ENCODE results near the gene TTC32.
"Not testable (repeated sequence)": the region's sequence is repeated elsewhere in the genome, so short reads cannot be mapped to it uniquely, and the experiment has no call there.

Gene TTC32

GRCh38 chr2:19898592-19899329 is 3.0 kb downstream of the TTC32 start:
- no peak for DNase-seq

GRCh38 chr2:19897623-19898245 is 4.0 kb downstream of the TTC32 start:
- no peak for DNase-seq

- DNase-seq = no peak
Measured at GRCh38 chr2:19895535-19895934, 6.2 kb downstream of the TTC32 start.

- no peak for DNase-seq
Measured at GRCh38 chr2:19894134-19894792, 7.5 kb downstream of the TTC32 start.

- no peak for DNase-seq
Measured at GRCh38 chr2:19893520-19894133, 8.2 kb downstream of the TTC32 start.

GRCh38 chr2:19891971-19892370 is 9.8 kb downstream of the TTC32 start:
- DNase-seq = not testable (repeated sequence)

- DNase-seq = no peak
Measured at GRCh38 chr2:19890104-19890503, 11.7 kb downstream of the TTC32 start.

- DNase-seq = no peak
Measured at GRCh38 chr2:19888831-19889230, 13.0 kb downstream of the TTC32 start.

GRCh38 chr2:19887510-19887909 is 14.3 kb downstream of the TTC32 start:
- DNase-seq = no peak

- DNase-seq = no peak
Measured at GRCh38 chr2:19886261-19886660, 15.5 kb downstream of the TTC32 start.

- DNase-seq = no peak
Measured at GRCh38 chr2:19885791-19886190, 16.0 kb downstream of the TTC32 start.

- no peak for DNase-seq
Measured at GRCh38 chr2:19883971-19884720, 17.6 kb downstream of the TTC32 start.

- no peak for DNase-seq
Measured at GRCh38 chr2:19883486-19883885, 18.3 kb downstream of the TTC32 start.

- no peak for DNase-seq
Measured at GRCh38 chr2:19882286-19882685, 19.5 kb downstream of the TTC32 start.

GRCh38 chr2:19881908-19882265 is 19.9 kb downstream of the TTC32 start:
- no peak for DNase-seq

- no peak for DNase-seq
Measured at GRCh38 chr2:19881221-19881907, 20.4 kb downstream of the TTC32 start.

- DNase-seq = not testable (repeated sequence)
Measured at GRCh38 chr2:19880191-19880590, 21.6 kb downstream of the TTC32 start.

GRCh38 chr2:19879120-19879519 is 22.7 kb downstream of the TTC32 start:
- no peak for DNase-seq

GRCh38 chr2:19878268-19879046 is 23.3 kb downstream of the TTC32 start:
- DNase-seq = no peak

- no peak for DNase-seq
Measured at GRCh38 chr2:19876751-19877150, 25.0 kb downstream of the TTC32 start.

- DNase-seq = no peak
Measured at GRCh38 chr2:19875280-19875679, 26.5 kb downstream of the TTC32 start.

GRCh38 chr2:19874726-19875125 is 27.1 kb downstream of the TTC32 start:
- DNase-seq = no peak
